Natural killer cell (primary cell): ENCODE data around the gene KIRREL3. TPM values are rescaled to one million over a fixed set of nuclear protein-coding genes. Genes with fewer than 3 reads are reported as not detected.

ENCODE experiments used
- ATAC-seq, 3 donors: fragments of 150-1000 bp in 2 of 3; fragments of 200-7000 bp in 1 of 3; cut with Tn5 transposase; 1 replicate in 1 of 3; 2 replicates in 2 of 3; pipeline ENCODE4 v1.10.0; 2021; ENCODE audit warnings: mild to moderate bottlenecking in 2 of 3, moderate library complexity in 2 of 3
- DNase-seq, 2 donors: peaks; one replicate each; pipeline versions ENCODE4 v3.0.0 to v3.0.0-alpha.2; 2013 to 2021; ENCODE audit warnings: mixed read lengths in 1 of 2
- H3K27ac ChIP-seq: one replicate; pipeline ENCODE4 v1.5.1; 2013; ENCODE audit warnings: mild to moderate bottlenecking, low read length
- H3K27me3 ChIP-seq: one replicate; pipeline ENCODE4 v1.6.1; 2013; ENCODE audit warnings: low read length; ENCODE audit not compliant: control insufficient read depth, insufficient read depth
- H3K36me3 ChIP-seq: one replicate; pipeline ENCODE4 v1.6.1; 2013; ENCODE audit warnings: low read length; ENCODE audit not compliant: control insufficient read depth, insufficient read depth
- H3K4me1 ChIP-seq: one replicate; pipeline ENCODE4 v1.6.1; 2013; ENCODE audit warnings: low read length; ENCODE audit not compliant: control insufficient read depth, insufficient read depth
- H3K4me3 ChIP-seq: one replicate; pipeline ENCODE4 v1.5.1; 2013; ENCODE audit warnings: low read length
- H3K9me3 ChIP-seq: one replicate; pipeline ENCODE4 v1.6.1; 2013; ENCODE audit warnings: low read length; ENCODE audit not compliant: control insufficient read depth, insufficient read depth
- H3K27ac Mint-ChIP-seq, 2 donors: one replicate each; pipeline ENCODE4 v1.8.0; 2022; ENCODE audit warnings: mild to moderate bottlenecking in 2 of 2, mixed read lengths in 2 of 2, moderate library complexity in 1 of 2
- H3K27me3 Mint-ChIP-seq, 2 donors: one replicate each; pipeline ENCODE4 v1.8.0; 2022; ENCODE audit warnings: low read depth in 2 of 2, mixed read lengths in 2 of 2
- H3K36me3 Mint-ChIP-seq: one replicate; pipeline ENCODE4 v1.8.0; 2022; ENCODE audit warnings: mixed read lengths
- H3K4me1 Mint-ChIP-seq, 2 donors: one replicate each; pipeline ENCODE4 v1.8.0; 2022; ENCODE audit warnings: mixed read lengths in 2 of 2
- H3K4me3 Mint-ChIP-seq: one replicate; pipeline ENCODE4 v1.8.0; 2022; ENCODE audit warnings: mild to moderate bottlenecking, moderate library complexity, mixed read lengths
- H3K9me3 Mint-ChIP-seq, 2 donors: one replicate each; pipeline ENCODE4 v1.8.0; 2022; ENCODE audit warnings: mixed read lengths in 2 of 2
- whole genome bisulfite sequencing: methylation state at CpG from one replicate; pipeline ENCODE4 v1.1.7; 2013; ENCODE audit warnings: missing lambda C conversion rate; ENCODE audit not compliant: insufficient coverage; 5-methylcytosine and 5-hydroxymethylcytosine counted together
- intact Hi-C: fragments of 100-400 bp; cut with micrococcal nuclease; formaldehyde crosslinking; loops from one replicate; pipeline ENCODE4 v1.14.2; 2022
- total RNA-seq, 4 donors: library from RNA; stranded (reverse); fragments of 120-200 nt in 1 of 4; gene quantifications; one replicate each; pipeline versions ENCODE4 v1.2.3 to v1.2.4, GENCODE V29; 2013 to 2022
- TF ChIP-seq, protein P1 (sequence below): fragments of 200-600 bp; IDR thresholded peaks from one replicate; pipeline ENCODE4 v1.8.0; 2022; ENCODE audit warnings: antibody characterized with exemption

The KIRREL3 gene
- total RNA-seq, 3 donors from 2014 or later (not counting 1 experiment from before 2014, with no cell fraction given), result not detected

- Mint-ChIP-seq H3K4me3 (no peak overlapping the region), H3K27ac (no peak overlapping the region), H3K36me3 (no peaks in the 10 kb centered on the region), H3K4me1 (no peaks in the 10 kb centered on the region), H3K27me3 (peaks cover 8 to 55% of the 10 kb centered on the region in 2 donors), H3K9me3 (no peaks in the 10 kb centered on the region)
- DNase-seq (no peak), ATAC-seq (no peak)
- intact Hi-C loops, result no loop called here
- TF ChIP-seq, protein P1, sequence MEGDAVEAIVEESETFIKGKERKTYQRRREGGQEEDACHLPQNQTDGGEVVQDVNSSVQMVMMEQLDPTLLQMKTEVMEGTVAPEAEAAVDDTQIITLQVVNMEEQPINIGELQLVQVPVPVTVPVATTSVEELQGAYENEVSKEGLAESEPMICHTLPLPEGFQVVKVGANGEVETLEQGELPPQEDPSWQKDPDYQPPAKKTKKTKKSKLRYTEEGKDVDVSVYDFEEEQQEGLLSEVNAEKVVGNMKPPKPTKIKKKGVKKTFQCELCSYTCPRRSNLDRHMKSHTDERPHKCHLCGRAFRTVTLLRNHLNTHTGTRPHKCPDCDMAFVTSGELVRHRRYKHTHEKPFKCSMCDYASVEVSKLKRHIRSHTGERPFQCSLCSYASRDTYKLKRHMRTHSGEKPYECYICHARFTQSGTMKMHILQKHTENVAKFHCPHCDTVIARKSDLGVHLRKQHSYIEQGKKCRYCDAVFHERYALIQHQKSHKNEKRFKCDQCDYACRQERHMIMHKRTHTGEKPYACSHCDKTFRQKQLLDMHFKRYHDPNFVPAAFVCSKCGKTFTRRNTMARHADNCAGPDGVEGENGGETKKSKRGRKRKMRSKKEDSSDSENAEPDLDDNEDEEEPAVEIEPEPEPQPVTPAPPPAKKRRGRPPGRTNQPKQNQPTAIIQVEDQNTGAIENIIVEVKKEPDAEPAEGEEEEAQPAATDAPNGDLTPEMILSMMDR, result no peak
- H3K4me1 ChIP-seq, result no peaks in the 10 kb centered on the region
- H3K27me3 ChIP-seq, result no peaks in the 10 kb centered on the region
- no peaks in the 10 kb centered on the region for H3K9me3 ChIP-seq
- no peak overlapping the region for H3K4me3 ChIP-seq
- no peak overlapping the region for H3K27ac ChIP-seq
- H3K36me3 ChIP-seq, result no peaks in the 10 kb centered on the region
- WGBS, result 43% methylated on average over 1 of the region's 1 CpG
These were observed 113.9 kb downstream of the KIRREL3 start for GRCh38 chr11:126886636-126887035.

- no peaks in the 10 kb centered on the region for H3K9me3 Mint-ChIP-seq
- Histone ChIP-seq H3K4me1 (no peaks in the 10 kb centered on the region), H3K36me3 (no peaks in the 10 kb centered on the region), H3K27ac (no peak overlapping the region), H3K27me3 (no peaks in the 10 kb centered on the region), H3K4me3 (no peak overlapping the region), H3K9me3 (no peaks in the 10 kb centered on the region)
- peaks cover 8 to 53% of the 10 kb centered on the region in 2 donors for H3K27me3 Mint-ChIP-seq
- H3K4me1 Mint-ChIP-seq, result no peaks in the 10 kb centered on the region
- WGBS, result 84% methylated on average over 3 of the region's 3 CpGs
- ATAC-seq (no peak), DNase-seq (no peak)
- intact Hi-C loops, result no loop called here
- TF ChIP-seq, protein P1, result no peak
- no peak overlapping the region for H3K4me3 Mint-ChIP-seq
- no peaks in the 10 kb centered on the region for H3K36me3 Mint-ChIP-seq
- no peak overlapping the region for H3K27ac Mint-ChIP-seq
These were observed 114.5 kb downstream of the KIRREL3 start for GRCh38 chr11:126886085-126886484.

- H3K36me3 ChIP-seq, result no peaks in the 10 kb centered on the region
- no peaks in the 10 kb centered on the region for H3K4me1 ChIP-seq
- Mint-ChIP-seq H3K27me3 (peaks cover 3 to 44% of the 10 kb centered on the region in 2 donors), H3K27ac (no peak overlapping the region), H3K36me3 (no peaks in the 10 kb centered on the region), H3K9me3 (no peaks in the 10 kb centered on the region), H3K4me3 (no peak overlapping the region), H3K4me1 (no peaks in the 10 kb centered on the region)
- TF ChIP-seq, protein P1, result no peak
- H3K4me3 ChIP-seq, result no peak overlapping the region
- ATAC-seq (no peak), DNase-seq (no peak)
- WGBS, result 69% methylated on average over 5 of the region's 5 CpGs
- H3K27ac ChIP-seq, result no peak overlapping the region
- H3K9me3 ChIP-seq, result no peaks in the 10 kb centered on the region
- H3K27me3 ChIP-seq, result no peaks in the 10 kb centered on the region
- intact Hi-C loops, result no loop called here
These were observed 116.0 kb downstream of the KIRREL3 start for GRCh38 chr11:126884594-126884993.

DNA sequence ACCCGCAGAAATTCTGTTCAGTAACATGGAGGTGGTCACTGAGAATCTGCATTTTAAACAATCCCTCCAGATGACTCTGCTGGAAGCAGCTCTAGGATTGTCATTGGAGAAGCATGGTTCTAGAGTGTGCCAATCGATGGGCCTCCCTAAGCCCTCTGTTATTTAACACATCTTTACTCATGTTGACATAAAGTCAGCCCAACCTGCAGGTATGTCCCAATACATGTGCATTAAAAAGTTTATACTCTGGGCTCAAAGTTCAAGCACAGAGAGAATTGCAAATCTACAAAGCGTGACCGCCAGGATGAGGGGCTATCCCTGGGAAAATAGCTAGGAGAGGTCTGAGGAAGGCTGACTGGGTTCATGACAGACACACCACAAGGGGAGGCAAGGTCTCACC lies 116.4 kb downstream of the KIRREL3 start:
- Histone ChIP-seq H3K4me1 (no peaks in the 10 kb centered on the region), H3K4me3 (no peak overlapping the region), H3K27me3 (no peaks in the 10 kb centered on the region), H3K27ac (no peak overlapping the region), H3K36me3 (no peaks in the 10 kb centered on the region), H3K9me3 (no peaks in the 10 kb centered on the region)
- WGBS, result 61% methylated on average over 4 of the region's 4 CpGs
- no peak overlapping the region for H3K27ac Mint-ChIP-seq
- no peak for ATAC-seq
- no peak for DNase-seq
- TF ChIP-seq, protein P1, result no peak
- no peaks in the 10 kb centered on the region for H3K9me3 Mint-ChIP-seq
- no peak overlapping the region for H3K4me3 Mint-ChIP-seq
- H3K27me3 Mint-ChIP-seq, result peaks cover 3 to 44% of the 10 kb centered on the region in 2 donors
- intact Hi-C loops, result no loop called here
- H3K36me3 Mint-ChIP-seq, result no peaks in the 10 kb centered on the region
- no peaks in the 10 kb centered on the region for H3K4me1 Mint-ChIP-seq
